ENCODE data around the gene USP4. TPM values are rescaled to one million over a fixed set of nuclear protein-coding genes. Genes with fewer than 3 reads are reported as not detected.

The USP4 gene
- total and polyA plus RNA-seq, 2 of the 8 experiments (the other 6 are each of a cell fraction or from before 2014, with no cell fraction given) = 16.0 to 27.8 TPM

DNA sequence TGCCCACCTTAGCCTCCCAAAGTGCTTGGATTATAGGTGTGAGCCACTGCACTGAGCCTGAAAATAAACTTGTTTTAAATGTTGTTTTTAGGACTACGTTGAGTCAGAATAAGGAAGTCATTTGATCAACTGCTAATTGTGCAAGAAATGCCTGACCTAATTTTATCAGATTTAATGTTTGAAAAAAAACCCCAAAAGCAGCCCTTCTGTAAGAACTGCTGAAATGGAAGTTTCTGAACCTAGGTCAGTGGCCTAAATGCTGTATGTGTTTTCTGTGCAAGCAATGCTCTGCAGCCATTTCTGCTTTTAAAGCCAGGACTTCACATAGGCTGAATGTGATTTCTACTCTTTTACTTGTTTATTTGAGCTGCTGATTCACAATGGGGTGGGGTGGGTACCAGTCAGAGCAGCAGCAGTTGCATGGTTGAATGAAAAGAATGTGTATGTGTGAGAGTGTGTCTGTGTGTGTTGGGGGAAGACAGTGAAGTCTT, 11.7 kb upstream of the USP4 start:
- no peaks in the 10 kb centered on the region; a peak in 1 of 7 replicates for H3K4me1 ChIP-seq (replicated peaks in 1 of 4; ENCODE audit: control insufficient read depth in 3 of 4, insufficient read depth in 4 of 4, low read length in 3 of 4)
- no peaks in the 10 kb centered on the region; the same call in 1 of the 2 replicates for H3K79me1 ChIP-seq (ENCODE audit: low read depth, low read length)
- H3K14ac ChIP-seq (ENCODE audit: insufficient read length) = no peak overlapping the region
- no peak overlapping the region for H3K4me2 ChIP-seq (ENCODE audit: insufficient read depth in 1 of 2, low read depth in 2 of 2, low read length in 2 of 2)
- no peak overlapping the region for H2BK15ac ChIP-seq (ENCODE audit: low read length)
- DNase-seq (ENCODE audit: low read depth in 1 of 2, low spot score in 2 of 2) (no peak), FAIRE-seq (no peak)
- H3K23ac ChIP-seq (ENCODE audit: insufficient read length) = no peak overlapping the region
- H3K18ac ChIP-seq (ENCODE audit: extremely low read depth, low read length) = no peak overlapping the region
- H3K9me3 ChIP-seq (ENCODE audit: insufficient read depth in 2 of 2, low read depth in 1 of 2, low read length in 1 of 2) = no peaks in the 10 kb centered on the region
- H3K27ac ChIP-seq (ENCODE audit: low read depth, low read length) = no peak overlapping the region
- H3K23me2 ChIP-seq (ENCODE audit: low read depth, low read length) = no peaks in the 10 kb centered on the region; the same call in 1 of the 2 replicates
- H3K4ac ChIP-seq (replicated peaks; ENCODE audit: insufficient read length, low read depth, low read length) = no peak overlapping the region
- no peak overlapping the region for H3K4me3 ChIP-seq (ENCODE audit: extremely low read depth in 1 of 4, insufficient read depth in 2 of 4, low read depth in 3 of 4, low read length in 4 of 4)
- no peaks in the 10 kb centered on the region for H4K20me1 ChIP-seq (replicated peaks in 1 of 2; ENCODE audit: control insufficient read depth in 1 of 2, insufficient read depth in 2 of 2, low read length in 2 of 2)
- ChIA-PET POLR2A (ENCODE audit: partially characterized antibody) (interaction anchor here (0.7 to 4.3 kb wide), 5 partner anchors 7 to 119 kb away, joined by 3 to 20 read pairs (median 6); partner anchors contain the start of genes DAG1, GPX1 and USP4), CTCF (ENCODE audit: partially characterized antibody) (interaction anchor here (1.2 to 2.9 kb wide), 5 partner anchors 9 to 103 kb away, joined by 3 to 11 read pairs (median 6); partner anchors contain the start of gene USP4)
- no peak overlapping the region for H4K5ac ChIP-seq (ENCODE audit: insufficient read length, low read depth, low read length)
- H2BK20ac ChIP-seq (ENCODE audit: low read length) = no peak overlapping the region
- H4K8ac ChIP-seq (ENCODE audit: extremely low read depth, insufficient read depth, low read length) = no peak overlapping the region
- H2AK5ac ChIP-seq (ENCODE audit: low read depth, low read length) = no peak overlapping the region
- no peaks in the 10 kb centered on the region for H3K27me3 ChIP-seq (replicated peaks in 1 of 4; ENCODE audit: control insufficient read depth in 3 of 4, extremely low read depth in 1 of 4, insufficient read depth in 3 of 4, low read length in 3 of 4)
- no peak overlapping the region for H3K56ac ChIP-seq (replicated peaks; ENCODE audit: insufficient read length, low read depth, low read length)
- H2AFZ ChIP-seq (ENCODE audit: low read length) = no peak overlapping the region
- 86% methylated on average over 1 of the region's 1 CpG; no CpG with 5 or more reads in 1 of the 2 experiments for WGBS, 2 experiments (ENCODE audit: extremely low coverage in 1 of 2, insufficient coverage in 1 of 2, insufficient read length in 1 of 2, insufficient replicate concordance in 2 of 2, low coverage in 1 of 2, low lambda C conversion rate in 2 of 2, missing lambda C conversion rate in 1 of 2)
- H2BK12ac ChIP-seq (ENCODE audit: low read depth, low read length) = peak overlapping the region; percentile 50; the same call in 1 of the 2 replicates
- no peak overlapping the region for H4K91ac ChIP-seq (replicated peaks; ENCODE audit: insufficient read length, low read length)
- no peak overlapping the region for H2BK5ac ChIP-seq (ENCODE audit: low read depth, low read length)
- no peak overlapping the region for H3K9ac ChIP-seq (replicated peaks in 1 of 4; ENCODE audit: extremely low read depth in 1 of 4, low read depth in 3 of 4, low read length in 3 of 4)
- no peak overlapping the region for H2BK120ac ChIP-seq (replicated peaks; ENCODE audit: low read depth, low read length)
- H3K79me2 ChIP-seq (ENCODE audit: control insufficient read depth in 1 of 2, insufficient read depth in 2 of 2, low read length in 2 of 2) = peaks cover 0 to 6% of the 10 kb centered on the region in 2 experiments; a peak in 2 of 4 replicates
- peaks cover 0 to 7% (median 4%) of the 10 kb centered on the region in 4 experiments; a peak in 5 of 8 replicates for H3K36me3 ChIP-seq (ENCODE audit: control insufficient read depth in 2 of 4, insufficient read depth in 4 of 4, low read length in 3 of 4)
- TF ChIP-seq, protein P1, sequence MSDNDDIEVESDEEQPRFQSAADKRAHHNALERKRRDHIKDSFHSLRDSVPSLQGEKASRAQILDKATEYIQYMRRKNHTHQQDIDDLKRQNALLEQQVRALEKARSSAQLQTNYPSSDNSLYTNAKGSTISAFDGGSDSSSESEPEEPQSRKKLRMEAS (IDR thresholded peaks at IDR 0.05) = no peak
- TF ChIP-seq RNF2 (IDR thresholded peaks at IDR 0.05; ENCODE audit: borderline replicate concordance, low read depth, low read length, missing control alignments, poor library complexity, severe bottlenecking) (no peak), TAF1 (IDR thresholded peaks at IDR 0.05; ENCODE audit: low read depth, low read length) (no peak), MAFK (IDR thresholded peaks at IDR 0.05; ENCODE audit: low read depth, low read length) (no peak), KDM5A (IDR thresholded peaks at IDR 0.05; ENCODE audit: low read length) (no peak), SAP30 (IDR thresholded peaks at IDR 0.05; ENCODE audit: insufficient read depth, insufficient replicate concordance, low read length) (no peak), GTF2F1 (IDR thresholded peaks at IDR 0.05; ENCODE audit: borderline replicate concordance, low read depth, low read length) (no peak), SIRT6 (IDR thresholded peaks at IDR 0.05; ENCODE audit: low read length) (no peak)
- TF ChIP-seq, protein P2, sequence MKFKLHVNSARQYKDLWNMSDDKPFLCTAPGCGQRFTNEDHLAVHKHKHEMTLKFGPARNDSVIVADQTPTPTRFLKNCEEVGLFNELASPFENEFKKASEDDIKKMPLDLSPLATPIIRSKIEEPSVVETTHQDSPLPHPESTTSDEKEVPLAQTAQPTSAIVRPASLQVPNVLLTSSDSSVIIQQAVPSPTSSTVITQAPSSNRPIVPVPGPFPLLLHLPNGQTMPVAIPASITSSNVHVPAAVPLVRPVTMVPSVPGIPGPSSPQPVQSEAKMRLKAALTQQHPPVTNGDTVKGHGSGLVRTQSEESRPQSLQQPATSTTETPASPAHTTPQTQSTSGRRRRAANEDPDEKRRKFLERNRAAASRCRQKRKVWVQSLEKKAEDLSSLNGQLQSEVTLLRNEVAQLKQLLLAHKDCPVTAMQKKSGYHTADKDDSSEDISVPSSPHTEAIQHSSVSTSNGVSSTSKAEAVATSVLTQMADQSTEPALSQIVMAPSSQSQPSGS (IDR thresholded peaks at IDR 0.05; ENCODE audit: low read length) = no peak
